Transverse colon (tissue), 3 donors: Measurements from ENCODE around the gene MYL6B.

Source experiments
- EP300 ChIP-seq: sonication (generic); formaldehyde crosslinking; IDR thresholded peaks from one replicate; pipeline ENCODE4 v1.6.1; 2017; ENCODE audit warnings: antibody characterized with exemption, low read depth
- POLR2A ChIP-seq: fragments of 450-650 bp; IDR thresholded peaks from one replicate; pipeline ENCODE4 v1.6.1; 2016; ENCODE audit warnings: antibody characterized with exemption, mild to moderate bottlenecking, moderate library complexity
- TF ChIP-seq, protein P1 (sequence below), 5 experiments: fragments of 200-600 bp in 3 of 5; fragments of 450-650 bp in 2 of 5; sonication (generic) in 3 of 5; IDR thresholded peaks; 1 replicate in 2 of 5; 2 replicates in 3 of 5; pipeline ENCODE4 v1.5.1; 2016 to 2017; ENCODE audit warnings: antibody characterized with exemption in 5 of 5, inconsistent platforms in 3 of 5, mild to moderate bottlenecking in 2 of 5, moderate library complexity in 1 of 5

DNA sequence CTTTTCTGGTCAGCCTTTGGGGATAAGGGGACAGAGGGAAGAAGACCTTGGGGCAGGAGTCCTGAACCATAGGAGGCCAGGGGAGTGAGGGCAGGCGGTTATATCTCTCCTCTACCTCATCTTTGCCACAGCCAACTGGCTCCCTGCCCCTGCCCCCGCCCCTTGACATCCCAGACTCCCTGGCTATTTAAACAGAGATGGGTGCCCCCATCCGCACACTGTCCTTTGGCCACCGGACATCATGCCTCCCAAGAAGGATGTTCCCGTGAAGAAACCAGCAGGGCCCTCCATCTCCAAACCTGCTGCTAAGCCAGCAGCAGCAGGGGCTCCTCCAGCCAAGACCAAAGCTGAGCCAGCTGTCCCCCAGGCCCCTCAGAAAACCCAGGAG, 1.3 kb downstream of the MYL6B start:
- TF ChIP-seq, protein P1, sequence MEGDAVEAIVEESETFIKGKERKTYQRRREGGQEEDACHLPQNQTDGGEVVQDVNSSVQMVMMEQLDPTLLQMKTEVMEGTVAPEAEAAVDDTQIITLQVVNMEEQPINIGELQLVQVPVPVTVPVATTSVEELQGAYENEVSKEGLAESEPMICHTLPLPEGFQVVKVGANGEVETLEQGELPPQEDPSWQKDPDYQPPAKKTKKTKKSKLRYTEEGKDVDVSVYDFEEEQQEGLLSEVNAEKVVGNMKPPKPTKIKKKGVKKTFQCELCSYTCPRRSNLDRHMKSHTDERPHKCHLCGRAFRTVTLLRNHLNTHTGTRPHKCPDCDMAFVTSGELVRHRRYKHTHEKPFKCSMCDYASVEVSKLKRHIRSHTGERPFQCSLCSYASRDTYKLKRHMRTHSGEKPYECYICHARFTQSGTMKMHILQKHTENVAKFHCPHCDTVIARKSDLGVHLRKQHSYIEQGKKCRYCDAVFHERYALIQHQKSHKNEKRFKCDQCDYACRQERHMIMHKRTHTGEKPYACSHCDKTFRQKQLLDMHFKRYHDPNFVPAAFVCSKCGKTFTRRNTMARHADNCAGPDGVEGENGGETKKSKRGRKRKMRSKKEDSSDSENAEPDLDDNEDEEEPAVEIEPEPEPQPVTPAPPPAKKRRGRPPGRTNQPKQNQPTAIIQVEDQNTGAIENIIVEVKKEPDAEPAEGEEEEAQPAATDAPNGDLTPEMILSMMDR (IDR thresholded peaks at IDR 0.05) = no peak
- TF ChIP-seq POLR2A = no peak
- no peak for TF ChIP-seq EP300
